GM10847 (cell line): ENCODE data around the gene SMARCD3.

Experiments
- POLR2A ChIP-seq: IDR thresholded peaks from 2 replicates; pipeline ENCODE4 v1.6.1; 2011; ENCODE audit not compliant: insufficient read length; ENCODE audit errors: extremely low read depth

SMARCD3 gene

DNA sequence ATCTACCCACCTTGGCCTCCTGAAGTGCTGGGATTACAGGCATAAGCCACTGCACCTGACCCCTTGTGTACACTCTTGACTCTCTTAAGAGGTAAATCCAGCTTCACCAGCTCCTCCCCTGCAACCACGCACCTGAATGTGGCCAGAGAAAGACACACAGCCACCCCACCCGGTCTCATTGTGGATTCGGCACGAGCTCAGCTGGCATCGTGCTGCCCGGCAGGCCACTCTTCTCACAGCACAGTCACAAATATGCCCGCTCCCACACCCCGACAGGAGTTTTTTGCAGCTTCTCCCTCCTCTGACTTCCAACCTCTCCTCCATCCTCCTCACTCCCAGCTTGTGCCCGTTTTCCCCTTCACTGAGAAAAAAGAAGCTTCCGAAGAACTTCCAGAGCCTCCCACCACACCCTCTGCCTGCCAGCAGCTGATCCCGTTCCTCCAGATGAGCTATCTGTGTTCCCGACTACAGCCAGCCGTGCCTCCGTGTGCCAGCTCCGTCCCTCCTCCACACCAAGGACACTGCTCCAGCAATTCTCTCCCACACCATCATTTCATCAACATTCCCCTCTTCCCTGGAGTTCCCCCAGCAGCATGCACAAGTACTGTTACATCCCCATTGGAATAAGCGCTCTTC is 8.0 kb upstream of the SMARCD3 start:
- TF ChIP-seq POLR2A = no peak

DNA sequence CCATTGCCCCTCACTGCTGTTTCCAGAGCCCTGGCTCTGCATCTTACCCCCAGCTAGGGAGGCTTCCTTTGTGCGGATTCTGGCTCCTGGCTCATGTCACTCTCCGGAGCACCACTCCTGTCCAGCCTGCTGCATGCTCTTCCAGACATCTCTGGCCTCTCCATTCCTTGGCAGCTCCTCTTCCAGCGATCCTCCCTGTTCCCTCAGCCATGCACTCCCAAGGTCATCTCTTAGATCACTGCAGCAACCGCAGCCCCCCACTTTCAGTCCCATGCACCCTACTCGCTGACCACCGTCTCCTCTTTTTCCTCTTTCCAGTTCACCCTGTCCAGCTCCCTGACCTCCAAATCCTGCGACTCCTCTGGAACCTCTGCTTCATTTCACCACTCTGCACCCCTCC is 6.9 kb upstream of the SMARCD3 start:
- no peak for TF ChIP-seq POLR2A

DNA sequence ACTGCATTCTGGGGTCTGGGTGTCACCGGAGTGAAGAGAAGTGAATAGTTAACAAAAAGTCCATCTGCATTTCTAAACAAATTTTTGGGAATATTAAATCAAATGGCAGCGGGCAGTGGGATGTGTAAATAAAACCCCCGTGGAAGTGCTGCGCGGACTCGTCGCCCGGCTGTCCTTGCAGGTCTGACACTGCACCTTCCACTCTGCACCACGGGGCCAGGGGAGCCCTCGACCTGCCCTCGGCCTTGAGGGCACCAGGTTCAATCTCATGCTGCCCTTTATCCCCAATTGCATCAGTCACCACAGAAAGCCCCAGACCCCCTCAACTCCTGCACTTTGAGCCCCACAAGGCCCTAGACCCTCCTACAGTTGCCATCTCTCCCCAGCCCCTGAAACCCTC is 6.4 kb upstream of the SMARCD3 start:
- no peak for TF ChIP-seq POLR2A

DNA sequence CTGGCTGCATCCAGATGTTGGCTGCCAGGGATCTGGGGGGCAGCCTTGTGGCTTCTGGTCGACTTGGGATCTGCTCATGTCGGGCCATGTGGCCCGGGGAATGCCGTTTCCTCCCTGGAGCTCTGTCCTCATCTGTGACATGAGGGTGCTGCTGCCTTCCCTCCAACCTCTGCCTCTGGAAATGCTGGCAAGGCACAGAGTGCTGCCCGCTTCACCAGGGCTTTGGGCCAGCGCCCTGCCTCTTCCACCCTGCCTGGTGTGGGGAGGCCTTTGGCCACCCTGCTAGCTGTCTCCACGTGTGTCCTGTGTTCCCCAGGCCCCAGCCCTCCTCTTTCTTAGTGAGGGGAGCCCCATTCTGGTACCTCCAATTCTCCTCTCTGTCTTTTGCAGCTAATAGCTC is 5.8 kb upstream of the SMARCD3 start:
- TF ChIP-seq POLR2A = no peak

DNA sequence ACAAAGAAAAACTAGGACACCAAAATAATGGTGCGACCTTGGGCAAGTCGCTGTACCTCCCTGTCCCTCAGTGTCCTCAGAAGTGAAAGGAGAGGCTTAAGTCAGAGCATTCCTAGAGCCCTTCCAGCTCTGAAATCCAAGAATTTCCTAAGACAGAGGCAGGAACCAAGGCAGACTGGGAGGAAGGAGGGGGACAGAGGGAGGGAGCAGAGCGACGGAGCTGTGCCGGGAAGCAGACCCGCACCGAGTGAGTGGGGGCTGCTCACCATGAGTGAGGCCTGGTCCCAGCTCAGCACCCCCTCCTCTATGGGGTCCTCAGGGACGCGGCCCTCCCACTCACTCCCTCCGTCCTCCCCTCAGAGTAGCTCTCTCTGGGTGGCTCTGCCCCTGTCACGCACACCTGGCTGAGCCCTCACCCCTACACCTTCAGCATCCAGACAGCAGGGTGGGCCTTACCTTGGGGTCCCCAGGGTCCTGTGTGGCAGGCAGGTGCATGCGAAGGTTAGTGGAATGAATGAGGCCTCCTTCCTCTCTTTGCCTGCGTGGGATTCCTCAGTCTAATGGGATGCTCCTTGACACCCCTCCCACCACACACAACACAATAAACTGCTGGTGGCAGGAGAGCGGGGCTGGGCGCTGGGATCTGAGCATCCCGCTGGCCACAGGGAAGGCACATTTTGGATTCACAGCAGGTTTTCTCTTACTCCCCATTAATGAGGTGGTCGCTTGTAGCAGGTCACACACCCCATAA is 4.6 kb upstream of the SMARCD3 start:
- TF ChIP-seq POLR2A = no peak

DNA sequence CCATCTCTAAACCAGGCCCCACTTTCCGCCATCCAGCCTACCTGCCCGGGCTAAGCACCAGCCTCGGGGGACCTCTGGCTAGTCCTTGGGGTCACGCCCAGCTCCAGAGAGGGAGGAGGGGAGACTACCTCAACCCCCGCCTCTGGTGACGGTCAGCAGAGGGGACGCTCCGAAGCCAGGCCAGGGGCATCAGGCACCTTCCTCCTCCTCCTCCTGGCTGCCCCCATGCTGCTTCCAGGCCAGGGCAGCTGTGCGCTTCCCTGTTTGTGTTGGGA is 4.0 kb upstream of the SMARCD3 start:
- TF ChIP-seq POLR2A = no peak

DNA sequence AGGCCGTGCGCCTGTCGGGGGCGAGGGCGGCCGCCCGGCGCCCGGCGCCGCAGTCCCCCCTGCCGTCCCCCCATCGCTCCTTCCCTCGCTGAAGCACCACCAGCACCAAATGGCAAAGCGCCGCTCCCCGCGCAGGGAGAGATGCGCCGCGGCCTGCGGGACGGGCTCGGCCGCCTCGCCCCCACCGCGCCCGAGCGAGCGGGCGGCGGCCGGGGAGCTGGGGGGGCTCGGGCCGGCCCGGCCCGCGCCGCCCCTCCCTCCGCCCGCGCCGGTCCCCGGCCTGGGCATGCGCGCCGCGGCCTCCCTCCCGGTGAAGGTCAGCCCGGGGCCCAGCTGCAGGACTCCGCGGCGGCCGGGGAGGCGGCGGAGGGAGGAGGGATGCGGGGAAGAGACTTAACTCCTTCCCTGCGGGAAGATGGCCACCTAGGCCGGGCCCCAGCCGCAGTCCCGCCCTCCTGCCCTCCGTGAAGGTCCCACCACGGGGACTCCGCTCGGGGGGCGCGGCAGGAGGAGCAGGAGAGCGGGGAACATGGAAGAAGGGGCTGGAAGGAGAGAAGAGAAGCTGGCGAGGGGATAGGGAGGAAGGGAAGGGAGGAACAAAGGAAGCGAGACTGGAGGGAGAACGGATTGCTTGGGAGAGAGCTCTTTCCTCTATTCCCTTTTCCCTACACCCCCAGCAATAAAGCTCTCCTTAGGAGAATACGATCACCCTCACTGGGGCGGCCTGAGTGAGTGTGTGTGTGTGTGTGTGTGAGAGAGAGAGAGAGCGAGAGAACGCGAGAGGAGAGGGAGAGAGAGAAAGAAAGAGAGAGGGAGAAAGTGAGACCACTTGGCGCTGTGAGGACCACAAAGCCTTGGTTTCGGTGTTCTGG is 3.4 kb upstream of the SMARCD3 start:
- no peak for TF ChIP-seq POLR2A

DNA sequence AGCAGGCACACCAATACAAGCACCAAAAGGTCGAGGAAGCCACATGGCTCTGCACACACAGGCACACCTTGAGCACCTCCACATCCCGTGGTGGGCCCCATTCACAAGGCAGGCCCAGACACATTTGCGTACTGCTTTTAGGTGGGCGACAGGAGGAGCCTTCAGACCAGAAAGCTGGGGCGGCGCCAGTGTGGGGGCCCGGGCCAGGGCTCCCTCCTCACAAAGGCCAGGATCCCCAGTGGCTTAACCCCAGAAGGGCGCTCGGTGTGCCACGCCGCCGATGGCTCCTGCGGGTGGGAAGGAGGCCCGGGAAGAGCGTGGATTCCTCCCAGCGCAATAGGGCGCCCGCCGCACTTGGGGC is 2.8 kb upstream of the SMARCD3 start:
- no peak for TF ChIP-seq POLR2A

DNA sequence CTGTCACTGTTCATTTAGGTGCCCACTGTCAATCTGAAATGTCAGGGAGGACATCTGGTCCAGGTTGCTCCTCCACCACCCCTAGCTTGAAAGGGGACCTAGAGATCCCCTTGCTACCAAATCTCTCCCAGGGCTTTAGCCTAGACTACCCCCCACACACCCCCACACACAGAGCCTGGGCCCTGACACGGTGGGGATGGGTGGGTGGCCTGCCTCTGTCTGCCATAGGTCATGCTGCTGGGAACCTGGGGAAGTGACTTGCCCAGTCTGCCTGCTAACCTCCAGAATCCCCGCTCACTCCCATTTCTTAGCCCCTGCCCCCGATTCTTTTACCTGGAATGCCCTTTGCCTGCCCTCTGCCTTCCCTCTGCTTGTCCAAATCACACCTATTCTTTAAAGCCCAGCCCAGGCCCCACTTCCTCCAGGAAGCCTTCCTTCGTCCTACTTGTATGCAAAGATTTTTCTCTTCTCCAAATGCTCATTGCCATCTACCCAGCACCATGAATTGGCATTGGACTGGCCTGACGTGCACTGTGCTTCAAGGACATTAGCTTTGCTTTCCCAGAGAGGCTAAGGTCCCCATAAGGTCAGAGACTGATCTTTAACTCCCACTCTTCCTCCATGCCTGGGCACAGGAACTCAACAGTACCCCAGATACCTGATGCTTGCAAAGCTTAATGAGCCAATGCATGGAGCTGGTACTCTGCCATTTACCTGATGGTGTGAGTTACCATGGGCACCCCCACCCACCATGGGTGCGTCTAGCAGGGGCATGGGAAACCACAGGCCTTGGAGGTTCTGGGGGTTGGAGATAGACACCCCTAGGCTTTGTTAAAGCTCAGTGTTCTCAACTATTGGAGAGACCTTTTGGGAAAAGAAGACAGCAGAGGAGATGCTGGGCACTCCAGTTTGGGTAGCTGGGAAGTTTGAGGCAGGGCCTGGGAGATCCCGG is 2.0 kb upstream of the SMARCD3 start:
- TF ChIP-seq POLR2A = no peak

DNA sequence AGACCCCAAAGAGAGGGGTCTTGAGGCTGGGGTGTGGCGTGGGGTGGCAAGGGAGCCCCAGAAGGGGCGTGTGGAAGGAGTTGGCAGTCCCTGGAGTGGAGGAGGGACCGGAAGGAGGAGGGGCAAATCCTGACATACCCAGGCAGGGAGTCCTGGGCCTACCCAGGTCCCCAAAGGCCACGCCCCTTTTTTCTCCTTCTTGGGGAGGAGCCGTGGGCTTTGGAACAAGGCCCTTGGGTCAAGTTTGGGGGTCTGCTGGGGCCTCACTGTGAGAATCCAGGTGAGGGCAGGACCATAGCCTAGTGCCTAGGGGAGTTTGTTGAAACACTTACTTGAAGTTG is 1.2 kb upstream of the SMARCD3 start:
- no peak for TF ChIP-seq POLR2A

DNA sequence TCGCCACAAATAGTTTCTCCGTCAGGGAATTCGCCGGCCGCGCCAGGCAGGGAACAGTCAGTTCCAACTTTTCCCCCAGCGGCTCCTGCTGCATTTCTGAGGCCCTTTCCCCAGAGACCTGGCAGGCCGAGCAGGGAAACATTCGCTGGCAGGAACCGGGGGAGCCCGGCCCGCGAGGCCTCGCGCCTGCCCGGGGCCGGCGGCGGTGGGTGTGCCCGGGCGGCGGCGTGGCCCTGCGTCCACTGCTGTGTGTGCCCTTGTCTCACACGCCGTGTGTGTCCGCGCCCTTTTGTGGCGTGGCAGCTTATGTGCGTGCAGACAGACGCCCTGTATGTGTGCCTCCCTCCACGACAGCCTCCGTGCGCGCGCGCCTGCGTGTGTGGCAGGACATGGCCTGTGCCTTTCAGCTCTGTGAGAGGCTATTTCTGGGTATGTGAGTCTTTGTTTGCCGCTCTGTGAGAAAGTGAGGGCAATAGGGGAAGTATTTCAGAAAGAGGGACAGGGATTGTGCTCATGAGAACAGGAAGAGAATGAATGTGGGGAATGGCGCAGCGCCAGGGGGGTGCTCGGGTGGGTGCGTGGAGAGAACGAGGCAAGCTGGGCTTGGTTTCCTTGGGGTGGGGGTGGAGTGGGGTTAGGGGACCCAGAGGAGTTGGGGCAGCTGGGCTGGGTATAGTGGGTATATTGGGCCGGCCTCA is 689 bp upstream of the SMARCD3 start:
- TF ChIP-seq POLR2A = no peak

DNA sequence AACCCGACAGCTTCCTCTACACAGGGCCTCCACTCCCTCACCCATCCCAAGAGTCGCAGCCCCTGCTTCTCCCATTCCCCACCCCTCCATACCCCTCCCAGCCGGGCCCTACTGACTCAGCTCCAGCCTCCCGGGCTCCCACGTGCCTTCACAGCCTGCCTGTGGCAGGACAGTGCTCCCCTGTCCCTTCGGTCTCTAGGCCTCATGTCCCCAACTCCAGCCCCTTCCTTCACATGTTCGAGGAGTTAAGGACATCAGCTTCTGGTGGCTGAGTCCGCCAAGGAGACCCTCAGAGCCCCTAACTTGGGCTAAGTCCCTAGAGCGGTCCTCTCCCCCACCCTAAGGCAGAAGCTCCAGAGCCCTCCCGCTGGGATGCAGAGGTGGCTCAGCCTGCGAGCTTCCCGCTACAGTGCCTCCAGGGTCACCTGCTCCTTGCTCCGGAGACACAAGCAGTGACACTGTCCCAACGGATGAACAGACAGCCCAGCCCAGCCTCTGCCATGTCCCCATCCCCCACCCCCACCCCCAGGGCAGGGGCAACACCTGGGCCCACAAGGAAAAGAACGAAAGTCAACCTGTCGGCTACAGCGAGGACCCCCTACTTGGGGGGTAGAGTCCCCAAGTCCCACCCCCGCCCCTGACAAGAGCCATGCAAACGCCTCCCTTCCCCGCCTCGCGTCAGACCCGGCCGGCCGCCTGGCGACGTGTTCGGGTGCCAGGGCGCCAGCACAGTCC is 716 bp downstream of the SMARCD3 start:
- TF ChIP-seq POLR2A = no peak

DNA sequence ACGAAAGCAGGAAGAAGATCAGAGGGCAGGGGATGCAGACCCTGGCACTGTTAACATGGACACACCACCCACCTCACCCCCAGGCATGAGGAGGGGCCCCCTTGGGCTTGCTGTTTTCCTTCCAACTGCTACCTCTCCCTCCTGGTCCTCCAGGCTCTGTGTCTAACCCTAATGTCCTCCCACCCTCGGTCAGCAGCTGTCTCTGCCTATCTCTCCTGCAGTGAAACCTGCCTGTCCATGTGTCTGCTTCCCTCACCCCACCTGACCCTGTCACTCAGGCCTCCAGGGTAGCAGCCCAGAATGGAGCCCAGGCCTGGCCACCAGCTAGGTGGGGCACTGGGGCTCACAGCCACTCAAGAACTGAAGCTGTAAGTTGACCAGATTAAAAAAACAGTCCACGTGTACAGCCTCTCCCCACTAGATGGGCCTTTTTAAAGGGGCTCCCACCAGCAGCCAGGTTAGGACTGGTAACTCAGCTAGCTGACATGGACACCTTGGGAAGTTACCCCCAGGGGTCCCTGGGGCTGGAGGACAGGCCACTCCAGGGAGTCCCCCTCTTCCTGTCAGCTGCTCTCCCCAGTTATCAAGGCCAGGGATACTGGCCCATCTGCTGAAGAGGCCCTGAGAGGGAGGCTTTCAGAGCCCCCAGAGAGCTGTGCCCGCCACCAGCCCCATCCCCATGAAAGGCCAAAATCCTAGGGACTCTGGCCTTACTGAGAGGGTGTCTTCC is 1.5 kb downstream of the SMARCD3 start:
- TF ChIP-seq POLR2A = no peak
